ENCODE data around the gene DGKZ.
A peak's percentile ranks its signal among the peaks of the same experiment; 100 is the strongest.
"Not testable (repeated sequence)": the region's sequence is repeated elsewhere in the genome, so short reads cannot be mapped to it uniquely, and the experiment has no call there.

DGKZ gene

GRCh38 chr11:46346886-46347636 is at the start of gene DGKZ:
Gene DGKZ (plus strand): TSS chr11:46347463. CDS start chr11:46347660, 197 bp downstream.
- Mint-ChIP-seq H3K9me3 (no peaks in the 10 kb centered on the region), H3K4me1 (ENCODE audit: low read depth) (peaks cover 80% of the 10 kb centered on the region), H3K4me3 (peak within 1 kb of the TSS; percentile 84), H3K27me3 (no peaks in the 10 kb centered on the region), H3K36me3 (ENCODE audit: low read depth) (peaks cover 40% of the 10 kb centered on the region), H3K27ac (peak within 1 kb of the TSS; percentile 92)
- peak; percentile 96 for DNase-seq

GRCh38 chr11:46298699-46299433 is 48.4 kb upstream of the DGKZ start:
- Mint-ChIP-seq H3K27me3 (peaks cover 23% of the 10 kb centered on the region), H3K27ac (no peak overlapping the region)

GRCh38 chr11:46299451-46299961 is 47.8 kb upstream of the DGKZ start:
- H3K36me3 Mint-ChIP-seq (ENCODE audit: low read depth), result no peaks in the 10 kb centered on the region
- DNase-seq, result no peak
- peaks cover 23% of the 10 kb centered on the region for H3K27me3 Mint-ChIP-seq
- no peak overlapping the region for H3K27ac Mint-ChIP-seq
- no peak overlapping the region for H3K4me3 Mint-ChIP-seq
- H3K4me1 Mint-ChIP-seq (ENCODE audit: low read depth), result peaks cover 17% of the 10 kb centered on the region
- no peaks in the 10 kb centered on the region for H3K9me3 Mint-ChIP-seq

More at GRCh38 chr11:46298699-46299433, 48.4 kb upstream of the DGKZ start:
- DNase-seq, result no peak
- Mint-ChIP-seq H3K9me3 (no peaks in the 10 kb centered on the region), H3K36me3 (ENCODE audit: low read depth) (no peaks in the 10 kb centered on the region), H3K4me3 (no peak overlapping the region), H3K4me1 (ENCODE audit: low read depth) (peaks cover 17% of the 10 kb centered on the region)

GRCh38 chr11:46300270-46300669 is 47.0 kb upstream of the DGKZ start:
- Mint-ChIP-seq H3K9me3 (no peaks in the 10 kb centered on the region), H3K27me3 (peaks cover 23% of the 10 kb centered on the region), H3K27ac (no peak overlapping the region), H3K4me3 (no peak overlapping the region), H3K4me1 (ENCODE audit: low read depth) (peaks cover 14% of the 10 kb centered on the region), H3K36me3 (ENCODE audit: low read depth) (no peaks in the 10 kb centered on the region)
- no peak for DNase-seq

- peaks cover 6% of the 10 kb centered on the region for H3K27me3 Mint-ChIP-seq
- no peaks in the 10 kb centered on the region for H3K9me3 Mint-ChIP-seq
- no peaks in the 10 kb centered on the region for H3K36me3 Mint-ChIP-seq (ENCODE audit: low read depth)
- no peak overlapping the region for H3K4me3 Mint-ChIP-seq
- H3K4me1 Mint-ChIP-seq (ENCODE audit: low read depth), result peaks cover 6% of the 10 kb centered on the region
- DNase-seq, result no peak
- no peak overlapping the region for H3K27ac Mint-ChIP-seq
Measured at GRCh38 chr11:46302866-46303265, 44.4 kb upstream of the DGKZ start.

GRCh38 chr11:46304036-46304435 is 43.2 kb upstream of the DGKZ start:
- H3K4me3 Mint-ChIP-seq; H3K36me3 Mint-ChIP-seq (ENCODE audit: low read depth); H3K27me3 Mint-ChIP-seq; H3K9me3 Mint-ChIP-seq; DNase-seq; H3K27ac Mint-ChIP-seq; H3K4me1 Mint-ChIP-seq (ENCODE audit: low read depth): not testable (repeated sequence)

- H3K4me3 Mint-ChIP-seq, result no peak overlapping the region
- no peaks in the 10 kb centered on the region for H3K9me3 Mint-ChIP-seq
- H3K4me1 Mint-ChIP-seq (ENCODE audit: low read depth), result peaks cover 6% of the 10 kb centered on the region
- no peak overlapping the region for H3K27ac Mint-ChIP-seq
- no peaks in the 10 kb centered on the region for H3K36me3 Mint-ChIP-seq (ENCODE audit: low read depth)
- no peaks in the 10 kb centered on the region for H3K27me3 Mint-ChIP-seq
- DNase-seq, result no peak
Measured at GRCh38 chr11:46304605-46305179, 42.6 kb upstream of the DGKZ start.

GRCh38 chr11:46305295-46305694 is 42.0 kb upstream of the DGKZ start:
- no peak overlapping the region for H3K27ac Mint-ChIP-seq
- H3K36me3 Mint-ChIP-seq (ENCODE audit: low read depth), result no peaks in the 10 kb centered on the region
- no peak overlapping the region for H3K4me3 Mint-ChIP-seq
- no peaks in the 10 kb centered on the region for H3K27me3 Mint-ChIP-seq
- peaks cover 5% of the 10 kb centered on the region for H3K4me1 Mint-ChIP-seq (ENCODE audit: low read depth)
- no peak for DNase-seq
- no peaks in the 10 kb centered on the region for H3K9me3 Mint-ChIP-seq

- peaks cover 5% of the 10 kb centered on the region for H3K4me1 Mint-ChIP-seq (ENCODE audit: low read depth)
- no peak overlapping the region for H3K27ac Mint-ChIP-seq
- H3K4me3 Mint-ChIP-seq, result no peak overlapping the region
- H3K9me3 Mint-ChIP-seq, result no peaks in the 10 kb centered on the region
- no peaks in the 10 kb centered on the region for H3K27me3 Mint-ChIP-seq
- no peak for DNase-seq
- no peaks in the 10 kb centered on the region for H3K36me3 Mint-ChIP-seq (ENCODE audit: low read depth)
Measured at GRCh38 chr11:46306296-46306853, 40.9 kb upstream of the DGKZ start.

GRCh38 chr11:46307369-46307768 is 39.9 kb upstream of the DGKZ start:
- Mint-ChIP-seq H3K4me1 (ENCODE audit: low read depth) (peaks cover 5% of the 10 kb centered on the region), H3K4me3 (no peak overlapping the region)

GRCh38 chr11:46307785-46308341 is 39.4 kb upstream of the DGKZ start:
- no peak for DNase-seq
- no peaks in the 10 kb centered on the region for H3K27me3 Mint-ChIP-seq
- no peaks in the 10 kb centered on the region for H3K36me3 Mint-ChIP-seq (ENCODE audit: low read depth)
- no peak overlapping the region for H3K4me3 Mint-ChIP-seq
- H3K4me1 Mint-ChIP-seq (ENCODE audit: low read depth), result peaks cover 5% of the 10 kb centered on the region
- H3K9me3 Mint-ChIP-seq, result no peaks in the 10 kb centered on the region
- H3K27ac Mint-ChIP-seq, result no peak overlapping the region

More at GRCh38 chr11:46307369-46307768, 39.9 kb upstream of the DGKZ start:
- no peak overlapping the region for H3K27ac Mint-ChIP-seq
- no peaks in the 10 kb centered on the region for H3K9me3 Mint-ChIP-seq
- DNase-seq, result no peak
- H3K36me3 Mint-ChIP-seq (ENCODE audit: low read depth), result no peaks in the 10 kb centered on the region
- H3K27me3 Mint-ChIP-seq, result no peaks in the 10 kb centered on the region

GRCh38 chr11:46308631-46309419 is 38.4 kb upstream of the DGKZ start:
- Mint-ChIP-seq H3K4me1 (ENCODE audit: low read depth) (peaks cover 5% of the 10 kb centered on the region), H3K9me3 (no peaks in the 10 kb centered on the region), H3K4me3 (no peak overlapping the region), H3K27me3 (no peaks in the 10 kb centered on the region), H3K36me3 (ENCODE audit: low read depth) (no peaks in the 10 kb centered on the region), H3K27ac (no peak overlapping the region)
- peak; percentile 80 for DNase-seq

GRCh38 chr11:46309814-46310259 is 37.4 kb upstream of the DGKZ start:
- H3K4me1 Mint-ChIP-seq (ENCODE audit: low read depth), result peaks cover 5% of the 10 kb centered on the region
- no peaks in the 10 kb centered on the region for H3K36me3 Mint-ChIP-seq (ENCODE audit: low read depth)
- H3K9me3 Mint-ChIP-seq, result no peaks in the 10 kb centered on the region
- no peak for DNase-seq
- no peak overlapping the region for H3K4me3 Mint-ChIP-seq
- H3K27me3 Mint-ChIP-seq, result no peaks in the 10 kb centered on the region
- H3K27ac Mint-ChIP-seq, result no peak overlapping the region

Measured in activated T-cell treated with anti-CD3 and anti-CD28 coated beads, Interleukin-2, amount 50 U/mL, for 24 hours (primary cell).